GM12878 (cell line): ENCODE data around the gene PCNX1. TPM values are rescaled to one million over a fixed set of nuclear protein-coding genes. Genes with fewer than 3 reads are reported as not detected.

ENCODE experiments used
- ATAC-seq: fragments of 200-7000 bp; cut with Tn5 transposase; 3 replicates; pipeline ENCODE4 v1.9.1; 2020; ENCODE audit warnings: mild to moderate bottlenecking, moderate library complexity
- BruUV-seq: library from RNA; stranded (reverse); fragments of 400-500 nt; replicated peaks from 2 replicates; lab custom pipeline; 2021; lab: Mats Ljungman, UMichigan
- CTCF ChIA-PET: fragments of 300-600 bp; sonication (Branson Sonifier 250); formaldehyde crosslinking; extraction: SDS; loops from one replicate; lab custom pipeline; 2021; ENCODE audit warnings: inconsistent platforms; lab: Yijun Ruan, JAX
- POLR2A ChIA-PET: fragments of 350-600 bp; formaldehyde crosslinking; extraction: SDS; loops from one replicate; lab custom pipeline; 2021; ENCODE audit warnings: inconsistent platforms; lab: Charles Lee
- RAD21 ChIA-PET: fragments of 300-600 bp; sonication (Branson Sonifier 250); formaldehyde crosslinking; loops from one replicate; lab custom pipeline; 2023; ENCODE audit warnings: antibody characterized with exemption; ENCODE audit not compliant: unreplicated experiment; lab: Charles Lee
- SMC1A ChIA-PET: fragments of 300-600 bp; sonication (Branson Sonifier 250); formaldehyde crosslinking; loops from one replicate; lab custom pipeline; 2023; ENCODE audit not compliant: unreplicated experiment, uncharacterized antibody; lab: Charles Lee
- DNase-seq: peaks from one replicate; pipeline ENCODE4 v3.0.0-alpha.2; 2011; ENCODE audit warnings: low read depth, low spot score
- FAIRE-seq: peaks from 3 replicates; lab custom pipeline; 2011; peaks lifted over from hg19 to GRCh38; lab: Jason Lieb, UNC
- H2AFZ ChIP-seq: 2 replicates; pipeline ENCODE4 v1.6.0; 2011; ENCODE audit warnings: low read depth, low read length, control low read depth; ENCODE audit not compliant: control insufficient read depth
- H3K27ac ChIP-seq: 2 replicates; pipeline ENCODE4 v1.5.1; 2011; ENCODE audit warnings: control low read depth; ENCODE audit not compliant: control insufficient read depth, insufficient read depth
- H3K27me3 ChIP-seq, 2 experiments: replicated peaks in 1 of 2; 2 replicates each; pipeline versions ENCODE4 v1.6.0 to v1.6.1; 2011; ENCODE audit warnings: low read length in 1 of 2; ENCODE audit not compliant: control insufficient read depth in 2 of 2, insufficient read depth in 2 of 2
- H3K36me3 ChIP-seq, 2 experiments: 2 replicates each; pipeline ENCODE4 v1.5.1; 2011; ENCODE audit warnings: low read length in 1 of 2; ENCODE audit not compliant: control insufficient read depth in 2 of 2, insufficient read depth in 2 of 2
- H3K4me1 ChIP-seq: 2 replicates; pipeline ENCODE4 v1.6.1; 2011; ENCODE audit warnings: mild to moderate bottlenecking, low read length, moderate library complexity, mixed read lengths; ENCODE audit not compliant: control insufficient read depth, insufficient read depth
- H3K4me2 ChIP-seq: 2 replicates; pipeline ENCODE4 v1.6.0; 2011; ENCODE audit warnings: control low read depth; ENCODE audit not compliant: control insufficient read depth, insufficient read depth
- H3K4me3 ChIP-seq: fragments of 200-600 bp; sonication (generic); 2 replicates; pipeline ENCODE4 v1.5.1; 2016
- H3K79me2 ChIP-seq: 2 replicates; pipeline ENCODE4 v1.6.0; 2011; ENCODE audit warnings: low read length; ENCODE audit not compliant: control insufficient read depth, insufficient read depth
- H3K9ac ChIP-seq: 2 replicates; pipeline ENCODE4 v1.8.0; 2011; ENCODE audit warnings: low read length, control low read depth, mixed read lengths; ENCODE audit not compliant: control insufficient read depth, insufficient read depth
- H3K9me3 ChIP-seq: replicated peaks from 3 replicates; pipeline ENCODE4 v1.5.1; 2011; ENCODE audit warnings: mild to moderate bottlenecking, low read length; ENCODE audit not compliant: control insufficient read depth, insufficient read depth
- H4K20me1 ChIP-seq: 2 replicates; pipeline ENCODE4 v1.6.0; 2011; ENCODE audit not compliant: control insufficient read depth, insufficient read depth
- HSF1 ChIP-seq: fragments of 150-350 bp; IDR thresholded peaks from 2 replicates; pipeline ENCODE4 v1.6.1; 2014; ENCODE audit warnings: mild to moderate bottlenecking, low read depth, low read length
- PKNOX1 ChIP-seq: fragments of 450-650 bp; IDR thresholded peaks from 2 replicates; pipeline ENCODE4 v1.6.1; 2016; ENCODE audit warnings: mild to moderate bottlenecking
- RBBP5 ChIP-seq: fragments of 200-600 bp; sonication (generic); conservative IDR thresholded peaks from 2 replicates; pipeline ENCODE4 v1.6.1; 2016
- TBL1XR1 ChIP-seq: IDR thresholded peaks from 2 replicates; pipeline ENCODE4 v1.6.1; 2012; ENCODE audit warnings: low read depth, low read length, improper control_type of control experiment
- WGBS: methylation state at CpG from one replicate; pipeline ENCODE4 v1.1.6; 2016; ENCODE audit warnings: low lambda C conversion rate; ENCODE audit not compliant: insufficient replicate concordance, insufficient coverage; ENCODE audit errors: missing lambda C conversion rate; 5-methylcytosine and 5-hydroxymethylcytosine counted together
- in situ Hi-C: fragments of 300-500 bp; cut with MboI; formaldehyde crosslinking; loops from 9 replicates; pipeline ENCODE4 v1.14.3; 2018; ENCODE audit warnings: mixed read lengths
- intact Hi-C: fragments of 100-400 bp; cut with micrococcal nuclease; formaldehyde crosslinking; loops from one replicate; pipeline ENCODE4 v1.14.2; 2022; ENCODE audit not compliant: unreplicated experiment
- polyA plus RNA-seq, 11 experiments: library from polyadenylated mRNA; depleted of rRNA in 4 of 11; unstranded in 6 of 11; stranded (reverse) in 5 of 11; fragments of >200 nt; fragmentation: Nextera tagmentation in 4 of 11; fragmentation: Illumina TruSeq in 1 of 11; extraction: Ambion mirVana in 4 of 11; extraction: Trizol in 1 of 11; gene quantifications; 1 replicate in 1 of 11; 2 replicates in 10 of 11; pipeline versions ENCODE4 v1.2.1 to v1.2.3, GENCODE V29; 2011 to 2016; ENCODE audit warnings: inconsistent platforms in 2 of 11, missing spikeins in 2 of 11, low read depth in 1 of 11
- total RNA-seq, 4 experiments: library from RNA; depleted of rRNA in 3 of 4; stranded (reverse); fragments of >200 nt in 3 of 4; fragmentation: Illumina TruSeq in 1 of 4; extraction: Trizol in 1 of 4; gene quantifications; 2 replicates each; pipeline versions ENCODE4 v1.2.1 to v1.2.3, GENCODE V29; 2013 to 2021

Gene PCNX1
- total and polyA plus RNA-seq, 10 of the 15 experiments (the other 5 are each of a cell fraction or from before 2014, with no cell fraction given), result 4.6 to 53.9 (median 20.5) TPM

- Histone ChIP-seq H3K4me2 (no peak overlapping the region), H3K4me3 (no peak overlapping the region), H3K9ac (no peak overlapping the region), H3K79me2 (no peaks in the 10 kb centered on the region; the same call in none of the 2 replicates), H3K27me3 (no peaks in the 10 kb centered on the region), H3K36me3 (peaks cover 0 to 3% of the 10 kb centered on the region in 2 experiments; a peak in 2 of 4 replicates), H4K20me1 (no peaks in the 10 kb centered on the region), H2AFZ (no peak overlapping the region), H3K9me3 (no peaks in the 10 kb centered on the region; the same call in 2 of the 3 replicates), H3K4me1 (no peaks in the 10 kb centered on the region), H3K27ac (no peak overlapping the region)
- BruUV-seq, result no TSS peak
- TF ChIP-seq TBL1XR1 (no peak), PKNOX1 (no peak), HSF1 (no peak), RBBP5 (no peak)
- WGBS, result 100% methylated on average over 1 of the region's 1 CpG
- ATAC-seq (no peak), DNase-seq (no peak), FAIRE-seq (no peak)
- intact Hi-C loops, result no loop called here
- CTCF ChIA-PET, result interaction anchor here (0.6 to 8.9 kb wide), 16 partner anchors 11 to 901 kb away, joined by 3 to 160 read pairs (median 5); partner anchors contain the start of gene PCNX1
- RAD21 ChIA-PET, result interaction anchor here (1.5 to 7.7 kb wide), 8 partner anchors 19 to 135 kb away, joined by 3 to 98 read pairs (median 8); partner anchors contain the start of gene PCNX1
- in situ Hi-C loops, result no loop called here
- POLR2A ChIA-PET, result interaction anchor here (0.9 to 2.3 kb wide), 2 partner anchors 19 to 136 kb away, joined by 3 to 11 read pairs; no protein-coding TSS in a partner anchor
- SMC1A ChIA-PET, result interaction anchor here (0.5 to 8.2 kb wide), 19 partner anchors 13 to 328 kb away, joined by 3 to 119 read pairs (median 6); partner anchors contain the start of genes MAP3K9 and PCNX1
Measured at GRCh38 chr14:70954068-70954467, 46.8 kb downstream of the PCNX1 start.
